GM12801 (cell line): ENCODE results near the gene TIMM13.

Source experiments
- TF ChIP-seq, protein P1 (sequence below): IDR thresholded peaks from one replicate; pipeline ENCODE4 v1.5.1; 2011; ENCODE audit warnings: control low read depth; ENCODE audit not compliant: insufficient read length; ENCODE audit errors: extremely low read depth

The TIMM13 gene

DNA sequence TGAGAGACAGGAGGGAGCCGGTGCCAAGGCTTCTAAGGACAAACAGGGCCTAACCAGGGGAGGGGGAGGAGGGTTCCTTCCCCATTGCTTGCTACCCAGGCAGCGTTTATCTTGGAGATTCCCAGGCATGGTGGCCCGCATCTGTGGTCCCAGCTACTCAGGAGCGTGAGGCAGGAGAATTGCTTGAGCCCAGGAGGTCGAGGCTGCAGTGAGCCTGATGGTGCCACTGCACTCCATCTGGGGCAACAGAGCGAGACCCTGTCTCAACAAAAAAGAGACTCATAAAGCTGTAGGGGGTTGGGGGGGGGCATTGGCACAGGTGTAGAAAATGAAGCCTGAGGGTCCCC, 11.4 kb downstream of the TIMM13 start:
- TF ChIP-seq, protein P1, sequence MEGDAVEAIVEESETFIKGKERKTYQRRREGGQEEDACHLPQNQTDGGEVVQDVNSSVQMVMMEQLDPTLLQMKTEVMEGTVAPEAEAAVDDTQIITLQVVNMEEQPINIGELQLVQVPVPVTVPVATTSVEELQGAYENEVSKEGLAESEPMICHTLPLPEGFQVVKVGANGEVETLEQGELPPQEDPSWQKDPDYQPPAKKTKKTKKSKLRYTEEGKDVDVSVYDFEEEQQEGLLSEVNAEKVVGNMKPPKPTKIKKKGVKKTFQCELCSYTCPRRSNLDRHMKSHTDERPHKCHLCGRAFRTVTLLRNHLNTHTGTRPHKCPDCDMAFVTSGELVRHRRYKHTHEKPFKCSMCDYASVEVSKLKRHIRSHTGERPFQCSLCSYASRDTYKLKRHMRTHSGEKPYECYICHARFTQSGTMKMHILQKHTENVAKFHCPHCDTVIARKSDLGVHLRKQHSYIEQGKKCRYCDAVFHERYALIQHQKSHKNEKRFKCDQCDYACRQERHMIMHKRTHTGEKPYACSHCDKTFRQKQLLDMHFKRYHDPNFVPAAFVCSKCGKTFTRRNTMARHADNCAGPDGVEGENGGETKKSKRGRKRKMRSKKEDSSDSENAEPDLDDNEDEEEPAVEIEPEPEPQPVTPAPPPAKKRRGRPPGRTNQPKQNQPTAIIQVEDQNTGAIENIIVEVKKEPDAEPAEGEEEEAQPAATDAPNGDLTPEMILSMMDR, result no peak

GRCh38 chr19:2415281-2415972, 12.0 kb downstream of the TIMM13 start:
- TF ChIP-seq, protein P1, result no peak

DNA sequence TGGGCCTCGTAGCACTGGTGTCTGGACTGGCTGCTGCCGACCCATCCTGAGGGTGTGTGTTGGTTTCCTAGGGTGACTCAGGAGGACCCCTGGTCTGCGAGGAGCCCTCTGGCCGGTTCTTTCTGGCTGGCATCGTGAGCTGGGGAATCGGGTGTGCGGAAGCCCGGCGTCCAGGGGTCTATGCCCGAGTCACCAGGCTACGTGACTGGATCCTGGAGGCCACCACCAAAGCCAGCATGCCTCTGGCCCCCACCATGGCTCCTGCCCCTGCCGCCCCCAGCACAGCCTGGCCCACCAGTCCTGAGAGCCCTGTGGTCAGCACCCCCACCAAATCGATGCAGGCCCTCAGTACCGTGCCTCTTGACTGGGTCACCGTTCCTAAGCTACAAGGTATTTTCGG, 13.8 kb downstream of the TIMM13 start:
- TF ChIP-seq, protein P1, result no peak

DNA sequence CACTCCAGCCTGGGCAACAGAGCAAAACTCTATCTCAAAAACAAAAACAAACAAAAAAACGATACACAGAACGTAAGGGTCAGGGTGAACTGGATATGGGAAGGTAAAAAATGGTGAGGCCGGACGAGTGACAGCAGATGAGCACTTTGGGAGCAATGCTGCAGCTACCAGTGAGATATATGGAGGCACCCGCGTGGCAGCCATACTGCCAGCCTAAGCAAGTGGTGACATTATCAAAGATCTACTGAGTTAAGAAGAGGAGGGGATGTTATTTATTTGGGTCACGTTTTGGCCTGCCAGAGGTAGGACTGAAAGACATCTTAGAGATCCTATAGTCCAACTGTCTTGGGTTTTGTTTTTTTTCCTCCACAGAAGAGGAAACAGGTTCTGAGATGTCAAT, 14.2 kb downstream of the TIMM13 start:
- TF ChIP-seq, protein P1, result no peak

GRCh38 chr19:2412449-2412848, 14.9 kb downstream of the TIMM13 start:
- TF ChIP-seq, protein P1, result no peak

DNA sequence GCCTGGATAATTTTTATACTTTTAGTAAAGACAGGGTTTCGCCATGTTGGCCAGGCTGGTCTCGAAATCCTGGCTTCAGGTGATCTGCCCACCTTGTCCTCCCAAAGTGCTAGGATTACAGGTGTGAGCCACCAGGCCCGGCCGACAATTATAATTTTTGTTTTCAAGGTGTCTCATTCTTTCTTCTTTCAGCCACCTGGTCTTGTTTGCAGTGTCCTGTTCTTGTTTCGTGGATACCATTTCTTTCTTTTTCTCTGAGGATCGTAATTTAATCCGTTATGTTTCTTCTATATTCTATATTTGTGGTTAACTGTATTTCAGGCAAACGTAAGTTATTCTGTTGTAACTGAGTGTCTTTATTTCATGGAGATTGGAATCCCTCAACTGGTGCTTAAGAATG, 15.7 kb downstream of the TIMM13 start:
- TF ChIP-seq, protein P1, result no peak

DNA sequence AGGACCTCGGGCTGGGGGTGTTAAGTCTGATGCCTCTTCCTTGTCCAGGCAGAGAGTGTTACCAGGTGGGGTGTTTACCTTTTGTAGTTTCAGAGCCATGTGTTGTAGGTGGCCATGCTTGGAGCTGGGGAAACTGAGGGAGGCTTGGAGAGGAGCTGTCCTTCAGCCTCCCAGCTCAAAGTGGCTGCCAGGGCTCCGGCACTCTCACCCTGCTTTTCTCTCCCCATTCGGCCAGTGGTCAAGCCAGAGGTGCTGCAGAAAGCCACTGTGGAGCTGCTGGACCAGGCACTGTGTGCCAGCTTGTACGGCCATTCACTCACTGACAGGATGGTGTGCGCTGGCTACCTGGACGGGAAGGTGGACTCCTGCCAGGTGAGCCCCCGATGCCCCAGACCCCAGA, 17.4 kb downstream of the TIMM13 start:
- TF ChIP-seq, protein P1, result no peak

GRCh38 chr19:2409352-2409912, 18.0 kb downstream of the TIMM13 start:
- TF ChIP-seq, protein P1, result no peak
